Smooth muscle cell (in vitro differentiated cells): ENCODE results near the gene HERC2. TPM values are rescaled to one million over a fixed set of nuclear protein-coding genes. Genes with fewer than 3 reads are reported as not detected.

Experiments
- DNase-seq: peaks from one replicate; lab custom pipeline; 2025; ENCODE audit not compliant: unreplicated experiment; lab: John Stamatoyannopoulos, UW
- H2AFZ ChIP-seq: fragments of 200-600 bp; sonication (generic); 2 replicates; pipeline ENCODE4 v1.6.0; 2016; ENCODE audit warnings: antibody characterized with exemption, low read depth, mild to moderate bottlenecking
- H3F3A ChIP-seq: fragments of 200-600 bp; sonication (generic); 2 replicates; pipeline ENCODE4 v1.6.0; 2017; ENCODE audit warnings: antibody characterized with exemption, low read depth
- H3K27ac ChIP-seq: fragments of 200-600 bp; sonication (generic); 2 replicates; pipeline ENCODE4 v1.5.1; 2016; ENCODE audit warnings: low read depth, mild to moderate bottlenecking
- H3K27me3 ChIP-seq: fragments of 200-600 bp; sonication (generic); 2 replicates; pipeline ENCODE4 v1.6.1; 2016; ENCODE audit warnings: low read depth, mild to moderate bottlenecking
- H3K36me3 ChIP-seq: fragments of 200-600 bp; sonication (generic); 2 replicates; pipeline ENCODE4 v1.5.1; 2016; ENCODE audit warnings: low read depth
- H3K4me1 ChIP-seq: fragments of 200-600 bp; sonication (generic); 2 replicates; pipeline ENCODE4 v1.5.1; 2016; ENCODE audit warnings: low read depth
- H3K4me2 ChIP-seq: fragments of 200-600 bp; sonication (generic); 2 replicates; pipeline ENCODE4 v1.6.0; 2016; ENCODE audit warnings: mild to moderate bottlenecking
- H3K4me3 ChIP-seq: fragments of 200-600 bp; sonication (generic); 2 replicates; pipeline ENCODE4 v1.5.1; 2016; ENCODE audit warnings: mild to moderate bottlenecking
- H3K79me2 ChIP-seq: fragments of 200-600 bp; sonication (generic); 2 replicates; pipeline ENCODE4 v1.6.0; 2016; ENCODE audit warnings: low read depth, mild to moderate bottlenecking
- H3K9ac ChIP-seq: fragments of 200-600 bp; sonication (generic); 2 replicates; pipeline ENCODE4 v1.6.0; 2016; ENCODE audit warnings: low read depth
- H3K9me3 ChIP-seq: fragments of 200-600 bp; sonication (generic); replicated peaks from 2 replicates; pipeline ENCODE4 v1.5.1; 2016; ENCODE audit warnings: low read depth
- H4K20me1 ChIP-seq: fragments of 200-600 bp; sonication (generic); 2 replicates; pipeline ENCODE4 v1.6.0; 2016; ENCODE audit warnings: low read depth
- WGBS: methylation state at CpG from one replicate; pipeline ENCODE4 v1.1.7; 2016; ENCODE audit warnings: low lambda C conversion rate; 5-methylcytosine and 5-hydroxymethylcytosine counted together
- polyA plus RNA-seq: library from polyadenylated mRNA; unstranded; fragments of >200 nt; fragmentation: Nextera tagmentation; extraction: Ambion mirVana; gene quantifications from 2 replicates; pipeline ENCODE4 v1.2.1, GENCODE V29; 2016
- total RNA-seq: library from RNA; depleted of rRNA; stranded (reverse); fragments of >200 nt; gene quantifications from 2 replicates; pipeline ENCODE4 v1.2.3, GENCODE V29; 2014
- TF ChIP-seq, protein P1 (sequence below): fragments of 200-600 bp; sonication (generic); IDR thresholded peaks from 2 replicates; pipeline ENCODE4 v1.5.1; 2017; ENCODE audit warnings: borderline replicate concordance, mild to moderate bottlenecking, antibody characterized with exemption; ENCODE audit not compliant: insufficient read depth, poor library complexity, severe bottlenecking

The HERC2 gene
- total and polyA plus RNA-seq, 2 experiments from 2014 or later, result 19.9 to 33.1 TPM

DNA sequence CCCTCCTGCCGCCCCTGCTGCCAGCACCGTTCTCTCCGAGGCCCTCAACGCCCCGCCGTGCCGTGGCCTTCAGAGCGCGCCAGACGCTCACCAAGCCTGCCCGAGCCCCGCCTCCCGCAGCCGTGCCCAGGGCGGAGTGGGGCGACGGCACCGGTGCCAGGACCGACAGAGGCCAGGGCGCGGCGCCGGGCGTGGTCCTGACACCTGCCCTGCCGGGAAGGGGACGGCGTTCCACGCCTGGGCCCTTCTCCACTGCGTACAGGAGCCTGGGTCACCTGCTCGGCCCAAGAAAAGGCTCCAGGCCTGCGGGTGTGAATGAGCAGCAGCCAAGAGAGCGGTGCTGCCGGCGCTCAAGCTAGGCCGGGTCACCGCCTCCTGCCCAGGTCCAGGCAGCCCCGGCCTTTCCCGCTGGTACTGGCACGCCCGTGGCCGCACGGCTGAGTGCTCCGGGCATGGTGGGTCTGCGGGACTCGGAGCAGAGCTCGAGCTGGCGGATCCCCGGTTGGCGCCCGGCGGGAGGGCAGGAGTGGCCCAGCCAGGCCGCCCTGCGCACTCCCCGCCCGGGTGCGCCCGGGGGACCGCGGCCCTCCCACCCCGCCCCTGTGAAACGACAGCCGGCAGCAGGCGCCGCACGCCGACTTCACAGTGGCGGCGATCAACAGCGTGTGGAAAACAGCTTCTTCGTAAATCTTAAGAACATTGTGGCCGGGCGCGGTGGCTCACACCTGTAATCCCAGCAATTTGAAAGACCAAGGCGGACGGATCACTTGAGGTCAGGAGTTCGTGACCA lies 227.1 kb downstream of the HERC2 start:
- Histone ChIP-seq H2AFZ (peak overlapping the region; percentile 63), H3K9me3 (no peaks in the 10 kb centered on the region), H3K4me2 (peak overlapping the region; percentile 92), H3K36me3 (no peaks in the 10 kb centered on the region), H4K20me1 (peaks cover 12% of the 10 kb centered on the region), H3K27me3 (peaks cover 42% of the 10 kb centered on the region), H3K27ac (no peak overlapping the region), H3F3A (peaks cover 22% of the 10 kb centered on the region), H3K4me1 (peaks cover 30% of the 10 kb centered on the region), H3K4me3 (peak overlapping the region; percentile 49), H3K9ac (no peak overlapping the region), H3K79me2 (no peaks in the 10 kb centered on the region)
- TF ChIP-seq, protein P1, sequence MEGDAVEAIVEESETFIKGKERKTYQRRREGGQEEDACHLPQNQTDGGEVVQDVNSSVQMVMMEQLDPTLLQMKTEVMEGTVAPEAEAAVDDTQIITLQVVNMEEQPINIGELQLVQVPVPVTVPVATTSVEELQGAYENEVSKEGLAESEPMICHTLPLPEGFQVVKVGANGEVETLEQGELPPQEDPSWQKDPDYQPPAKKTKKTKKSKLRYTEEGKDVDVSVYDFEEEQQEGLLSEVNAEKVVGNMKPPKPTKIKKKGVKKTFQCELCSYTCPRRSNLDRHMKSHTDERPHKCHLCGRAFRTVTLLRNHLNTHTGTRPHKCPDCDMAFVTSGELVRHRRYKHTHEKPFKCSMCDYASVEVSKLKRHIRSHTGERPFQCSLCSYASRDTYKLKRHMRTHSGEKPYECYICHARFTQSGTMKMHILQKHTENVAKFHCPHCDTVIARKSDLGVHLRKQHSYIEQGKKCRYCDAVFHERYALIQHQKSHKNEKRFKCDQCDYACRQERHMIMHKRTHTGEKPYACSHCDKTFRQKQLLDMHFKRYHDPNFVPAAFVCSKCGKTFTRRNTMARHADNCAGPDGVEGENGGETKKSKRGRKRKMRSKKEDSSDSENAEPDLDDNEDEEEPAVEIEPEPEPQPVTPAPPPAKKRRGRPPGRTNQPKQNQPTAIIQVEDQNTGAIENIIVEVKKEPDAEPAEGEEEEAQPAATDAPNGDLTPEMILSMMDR, result no peak
- WGBS, result 4% methylated on average over 74 of the region's 76 CpGs
- no peak for DNase-seq

DNA sequence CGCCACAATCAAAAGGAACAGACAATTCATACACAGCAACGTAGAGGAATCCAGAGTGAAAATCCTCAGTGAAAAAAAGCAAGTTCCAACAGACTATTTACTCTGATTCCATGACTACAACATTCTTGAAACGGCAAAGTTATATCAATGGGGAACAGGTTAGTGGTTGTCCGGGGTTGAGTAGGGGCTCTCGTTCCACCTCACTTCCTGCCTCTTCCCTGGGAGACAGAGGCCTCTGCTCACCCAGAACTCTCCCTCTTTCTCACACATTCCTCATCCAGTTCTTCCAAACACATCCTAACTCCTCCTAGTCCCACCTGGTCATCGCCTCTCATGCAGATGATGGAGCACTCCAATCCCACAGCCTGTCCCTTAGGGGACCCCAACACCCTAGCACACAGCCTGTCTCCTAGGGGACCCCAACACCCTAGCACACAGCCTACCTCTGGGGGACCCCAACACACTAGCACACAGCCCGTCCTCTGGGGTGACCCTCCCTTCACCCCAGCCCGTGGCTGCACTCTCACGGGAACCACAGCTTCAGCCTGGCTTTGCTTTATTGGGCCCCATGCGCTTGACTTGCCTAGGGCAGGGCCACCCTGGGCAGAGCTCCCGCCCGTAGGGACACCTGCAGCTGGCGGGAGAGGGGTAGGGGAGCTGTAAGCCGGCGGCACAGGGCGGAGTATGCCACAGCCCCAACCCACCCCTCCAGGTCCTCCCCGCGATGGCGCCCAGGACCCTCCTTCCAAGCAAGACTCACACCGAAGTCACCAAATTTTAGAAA lies 228.0 kb downstream of the HERC2 start:
- Histone ChIP-seq H3F3A (peaks cover 19% of the 10 kb centered on the region), H4K20me1 (peaks cover 12% of the 10 kb centered on the region), H3K4me2 (no peak overlapping the region), H3K4me3 (no peak overlapping the region), H3K9me3 (no peaks in the 10 kb centered on the region), H3K27ac (no peak overlapping the region), H3K4me1 (peaks cover 26% of the 10 kb centered on the region), H3K79me2 (no peaks in the 10 kb centered on the region), H3K27me3 (peaks cover 36% of the 10 kb centered on the region), H3K36me3 (no peaks in the 10 kb centered on the region), H3K9ac (no peak overlapping the region), H2AFZ (no peak overlapping the region)
- no peak for DNase-seq
- 51% methylated on average over 20 of the region's 20 CpGs for WGBS
- TF ChIP-seq, protein P1, result no peak

DNA sequence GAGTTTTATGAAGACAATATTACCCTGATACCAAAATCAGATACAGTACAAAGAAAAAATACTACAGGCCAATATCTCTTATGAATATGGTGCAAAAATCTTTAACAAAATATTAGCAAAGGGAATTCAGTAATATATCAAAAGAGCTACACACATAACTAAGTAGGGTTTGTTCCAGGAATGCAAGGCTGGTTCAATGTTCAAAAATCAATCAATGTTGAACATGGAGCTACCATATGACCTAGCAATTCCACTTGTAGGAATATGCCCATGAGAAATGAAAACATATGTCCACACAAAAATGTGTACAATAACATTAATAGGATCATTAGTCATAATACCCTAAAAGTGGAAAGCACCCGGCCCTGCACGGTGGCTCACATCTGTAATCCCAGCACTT lies 230.7 kb downstream of the HERC2 start:
- H3K9ac ChIP-seq, result no peak overlapping the region
- H3F3A ChIP-seq, result no peaks in the 10 kb centered on the region
- no peaks in the 10 kb centered on the region for H3K79me2 ChIP-seq
- no peak overlapping the region for H2AFZ ChIP-seq
- H3K4me2 ChIP-seq, result no peak overlapping the region
- no peaks in the 10 kb centered on the region for H4K20me1 ChIP-seq
- no peak overlapping the region for H3K27ac ChIP-seq
- TF ChIP-seq, protein P1, result no peak
- peaks cover 7% of the 10 kb centered on the region for H3K4me1 ChIP-seq
- no peaks in the 10 kb centered on the region for H3K36me3 ChIP-seq
- 98% methylated on average over 2 of the region's 2 CpGs for WGBS
- H3K9me3 ChIP-seq, result no peaks in the 10 kb centered on the region
- DNase-seq, result no peak
- peaks cover 31% of the 10 kb centered on the region for H3K27me3 ChIP-seq
- no peak overlapping the region for H3K4me3 ChIP-seq
